HepG2 (cell line): ENCODE results near the gene NBR1. TPM values are rescaled to one million over a fixed set of nuclear protein-coding genes. Genes with fewer than 3 reads are reported as not detected.
A peak's percentile ranks its signal among the peaks of the same experiment; 100 is the strongest.

ENCODE experiments used
- EHMT2 ChIP-seq: fragments of 200-600 bp; sonication (generic); IDR thresholded peaks from 2 replicates; pipeline ENCODE4 v1.7.0; 2017; ENCODE audit warnings: antibody characterized with exemption, low read depth, low read length, borderline replicate concordance
- ELF3 ChIP-seq: IDR thresholded peaks from 2 replicates; pipeline ENCODE4 v1.6.1; 2016; ENCODE audit warnings: missing genetic modification reagents, missing compliant biosample characterization
- EP300 ChIP-seq, 3 experiments: sonication (generic) in 1 of 3; formaldehyde crosslinking in 1 of 3; IDR thresholded peaks; 2 replicates each; pipeline versions ENCODE4 v1.5.1 to v1.6.1; 2011 to 2020; ENCODE audit warnings: low read depth in 2 of 3, low read length in 2 of 3, borderline replicate concordance in 1 of 3, improper control_type of control experiment in 1 of 3, mild to moderate bottlenecking in 1 of 3, missing genetic modification reagents in 1 of 3, moderate library complexity in 1 of 3
- ERF ChIP-seq: IDR thresholded peaks from 2 replicates; pipeline ENCODE4 v1.6.1; 2018; ENCODE audit warnings: missing biosample characterization, missing genetic modification reagents
- GABPA ChIP-seq, 2 experiments: IDR thresholded peaks; 2 replicates each; pipeline ENCODE4 v1.6.1; 2011 to 2016; ENCODE audit warnings: low read depth in 2 of 2, low read length in 1 of 2, missing biosample characterization in 1 of 2, missing genetic modification characterization in 1 of 2
- THAP11 ChIP-seq: IDR thresholded peaks from 2 replicates; pipeline ENCODE4 v1.6.1; 2016; ENCODE audit warnings: missing biosample characterization, missing genetic modification reagents
- ZBTB20 ChIP-seq: sonication (generic); formaldehyde crosslinking; IDR thresholded peaks from 2 replicates; pipeline ENCODE4 v1.8.1; 2023; ENCODE audit warnings: missing genetic modification reagents, low read depth, mild to moderate bottlenecking, borderline replicate concordance
- ZC3H13 ChIP-seq: sonication (generic); formaldehyde crosslinking; IDR thresholded peaks from 2 replicates; pipeline ENCODE4 v1.8.1; 2023; ENCODE audit warnings: mild to moderate bottlenecking, missing genetic modification reagents, moderate library complexity
- ZNF562 ChIP-seq: sonication (generic); formaldehyde crosslinking; IDR thresholded peaks from 2 replicates; pipeline ENCODE4 v1.8.0; 2022; ENCODE audit warnings: missing genetic modification reagents, borderline replicate concordance
- ZSCAN31 ChIP-seq: sonication (generic); formaldehyde crosslinking; IDR thresholded peaks from 2 replicates; pipeline ENCODE4 v1.5.0; 2020; ENCODE audit warnings: low read depth, mild to moderate bottlenecking, missing genetic modification reagents
- polyA plus RNA-seq, 8 experiments: library from polyadenylated mRNA; depleted of rRNA in 3 of 8; stranded (reverse) in 7 of 8; unstranded in 1 of 8; fragments of >200 nt; fragmentation: Illumina TruSeq in 4 of 8; extraction: Trizol in 4 of 8; gene quantifications; 2 replicates each; pipeline versions ENCODE4 v1.2.1 to v1.2.3, GENCODE V29; 2011 to 2016; ENCODE audit warnings: low read depth in 4 of 8, missing spikeins in 1 of 8, mixed read lengths in 1 of 8; ENCODE audit not compliant: insufficient read depth in 1 of 8
- total RNA-seq, 5 experiments: library from RNA; depleted of rRNA; stranded (reverse); fragments of >200 nt; fragmentation: Illumina TruSeq; extraction: Trizol; gene quantifications; 2 replicates each; pipeline ENCODE4 v1.2.3, GENCODE V29; 2016; ENCODE audit warnings: low read depth in 1 of 5
- TF ChIP-seq, protein P1 (sequence below), 2 experiments: fragments of 450-650 bp in 1 of 2; sonication (generic) in 1 of 2; formaldehyde crosslinking in 1 of 2; IDR thresholded peaks; 2 replicates each; pipeline versions ENCODE4 v1.6.1 to v1.8.0; 2016 to 2022; ENCODE audit warnings: antibody characterized with exemption in 1 of 2, mild to moderate bottlenecking in 1 of 2, missing genetic modification reagents in 1 of 2
- TF ChIP-seq, protein P2 (sequence below): IDR thresholded peaks from 2 replicates; pipeline ENCODE4 v1.4.0; 2020; ENCODE audit warnings: mild to moderate bottlenecking, missing genetic modification reagents
- TF ChIP-seq, protein P3 (sequence below): sonication (generic); IDR thresholded peaks from 2 replicates; pipeline ENCODE4 v1.6.1; 2016; ENCODE audit warnings: low read depth, borderline replicate concordance

Gene NBR1
- total and polyA plus RNA-seq, 2 of the 13 experiments (the other 11 are each of a cell fraction or from before 2014, with no cell fraction given), result 51.7 to 121 TPM

DNA sequence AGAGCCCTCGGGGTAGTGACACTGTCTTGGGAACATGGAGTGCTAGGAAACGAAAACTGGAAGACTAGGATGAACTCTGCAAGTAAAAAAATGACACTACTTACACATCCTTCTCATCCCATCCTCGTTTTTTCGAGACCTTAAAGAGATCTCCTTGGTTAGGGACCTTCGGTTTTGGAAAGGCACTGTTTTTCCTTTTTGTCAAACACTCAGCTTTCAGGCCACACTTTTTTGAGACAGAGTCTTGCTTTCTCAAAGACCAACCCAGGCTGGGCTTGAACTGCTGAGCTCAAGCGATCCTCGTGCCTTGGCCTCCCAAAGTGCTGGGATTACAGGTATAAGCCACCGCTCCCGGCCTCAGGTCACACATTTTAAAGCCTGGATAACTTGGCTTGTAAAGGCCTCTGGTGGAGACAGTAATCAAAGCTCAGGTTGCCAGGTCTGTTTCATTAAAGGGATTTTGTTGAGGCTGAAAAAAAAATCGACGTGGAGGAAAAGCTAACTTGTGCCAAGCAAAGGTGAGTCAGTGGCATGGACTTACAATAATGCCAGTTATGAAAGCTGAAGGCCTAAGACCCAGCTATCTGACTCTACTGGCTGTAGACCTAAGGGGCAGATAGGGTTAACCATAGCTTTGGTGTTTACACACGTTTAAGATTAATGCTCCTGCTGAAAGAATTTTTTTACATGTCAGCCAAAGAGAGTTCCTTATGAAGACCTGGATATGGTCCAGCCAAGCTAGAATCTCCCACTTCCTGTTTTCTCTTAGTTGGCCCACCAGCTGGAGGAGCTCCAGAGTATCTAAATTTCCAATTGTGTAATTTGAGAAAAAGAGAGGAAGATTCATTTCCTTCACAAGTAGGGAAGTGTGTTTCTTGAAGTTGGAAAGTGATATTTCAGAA is 823 bp downstream of the NBR1 start (continued):
- TF ChIP-seq ZSCAN31 (CRISPR knock-in tag) (peak; percentile 10; the same call in 1 of the 2 replicates), THAP11 (CRISPR knock-in tag) (peak; percentile 32; the same call in 1 of the 2 replicates), EHMT2 (no peak), ZNF562 (CRISPR knock-in tag) (no peak), GABPA (IDR thresholded peaks at IDR 0.05; ENCODE audit: low read depth, low read length) (no peak), GABPA (CRISPR knock-in tag; IDR thresholded peaks at IDR 0.05; ENCODE audit: low read depth) (peak; percentile 71), ERF (peak; percentile 42; the same call in 1 of the 2 replicates), ZBTB20 (CRISPR knock-in tag) (no peak), ELF3 (CRISPR knock-in tag) (peak; percentile 88), EP300 (IDR thresholded peaks at IDR 0.05; ENCODE audit: low read depth in 2 of 2, low read length in 2 of 2) (no peak), EP300 (CRISPR knock-in tag; IDR thresholded peaks at IDR 0.05; ENCODE audit: borderline replicate concordance) (no peak), ZC3H13 (no peak)
- TF ChIP-seq, protein P1, sequence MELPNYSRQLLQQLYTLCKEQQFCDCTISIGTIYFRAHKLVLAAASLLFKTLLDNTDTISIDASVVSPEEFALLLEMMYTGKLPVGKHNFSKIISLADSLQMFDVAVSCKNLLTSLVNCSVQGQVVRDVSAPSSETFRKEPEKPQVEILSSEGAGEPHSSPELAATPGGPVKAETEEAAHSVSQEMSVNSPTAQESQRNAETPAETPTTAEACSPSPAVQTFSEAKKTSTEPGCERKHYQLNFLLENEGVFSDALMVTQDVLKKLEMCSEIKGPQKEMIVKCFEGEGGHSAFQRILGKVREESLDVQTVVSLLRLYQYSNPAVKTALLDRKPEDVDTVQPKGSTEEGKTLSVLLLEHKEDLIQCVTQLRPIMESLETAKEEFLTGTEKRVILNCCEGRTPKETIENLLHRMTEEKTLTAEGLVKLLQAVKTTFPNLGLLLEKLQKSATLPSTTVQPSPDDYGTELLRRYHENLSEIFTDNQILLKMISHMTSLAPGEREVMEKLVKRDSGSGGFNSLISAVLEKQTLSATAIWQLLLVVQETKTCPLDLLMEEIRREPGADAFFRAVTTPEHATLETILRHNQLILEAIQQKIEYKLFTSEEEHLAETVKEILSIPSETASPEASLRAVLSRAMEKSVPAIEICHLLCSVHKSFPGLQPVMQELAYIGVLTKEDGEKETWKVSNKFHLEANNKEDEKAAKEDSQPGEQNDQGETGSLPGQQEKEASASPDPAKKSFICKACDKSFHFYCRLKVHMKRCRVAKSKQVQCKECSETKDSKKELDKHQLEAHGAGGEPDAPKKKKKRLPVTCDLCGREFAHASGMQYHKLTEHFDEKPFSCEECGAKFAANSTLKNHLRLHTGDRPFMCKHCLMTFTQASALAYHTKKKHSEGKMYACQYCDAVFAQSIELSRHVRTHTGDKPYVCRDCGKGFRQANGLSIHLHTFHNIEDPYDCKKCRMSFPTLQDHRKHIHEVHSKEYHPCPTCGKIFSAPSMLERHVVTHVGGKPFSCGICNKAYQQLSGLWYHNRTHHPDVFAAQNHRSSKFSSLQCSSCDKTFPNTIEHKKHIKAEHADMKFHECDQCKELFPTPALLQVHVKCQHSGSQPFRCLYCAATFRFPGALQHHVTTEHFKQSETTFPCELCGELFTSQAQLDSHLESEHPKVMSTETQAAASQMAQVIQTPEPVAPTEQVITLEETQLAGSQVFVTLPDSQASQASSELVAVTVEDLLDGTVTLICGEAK (IDR thresholded peaks at IDR 0.05), result no peak
- TF ChIP-seq, protein P1 (CRISPR knock-in tag; IDR thresholded peaks at IDR 0.05), result no peak
- TF ChIP-seq, protein P2, sequence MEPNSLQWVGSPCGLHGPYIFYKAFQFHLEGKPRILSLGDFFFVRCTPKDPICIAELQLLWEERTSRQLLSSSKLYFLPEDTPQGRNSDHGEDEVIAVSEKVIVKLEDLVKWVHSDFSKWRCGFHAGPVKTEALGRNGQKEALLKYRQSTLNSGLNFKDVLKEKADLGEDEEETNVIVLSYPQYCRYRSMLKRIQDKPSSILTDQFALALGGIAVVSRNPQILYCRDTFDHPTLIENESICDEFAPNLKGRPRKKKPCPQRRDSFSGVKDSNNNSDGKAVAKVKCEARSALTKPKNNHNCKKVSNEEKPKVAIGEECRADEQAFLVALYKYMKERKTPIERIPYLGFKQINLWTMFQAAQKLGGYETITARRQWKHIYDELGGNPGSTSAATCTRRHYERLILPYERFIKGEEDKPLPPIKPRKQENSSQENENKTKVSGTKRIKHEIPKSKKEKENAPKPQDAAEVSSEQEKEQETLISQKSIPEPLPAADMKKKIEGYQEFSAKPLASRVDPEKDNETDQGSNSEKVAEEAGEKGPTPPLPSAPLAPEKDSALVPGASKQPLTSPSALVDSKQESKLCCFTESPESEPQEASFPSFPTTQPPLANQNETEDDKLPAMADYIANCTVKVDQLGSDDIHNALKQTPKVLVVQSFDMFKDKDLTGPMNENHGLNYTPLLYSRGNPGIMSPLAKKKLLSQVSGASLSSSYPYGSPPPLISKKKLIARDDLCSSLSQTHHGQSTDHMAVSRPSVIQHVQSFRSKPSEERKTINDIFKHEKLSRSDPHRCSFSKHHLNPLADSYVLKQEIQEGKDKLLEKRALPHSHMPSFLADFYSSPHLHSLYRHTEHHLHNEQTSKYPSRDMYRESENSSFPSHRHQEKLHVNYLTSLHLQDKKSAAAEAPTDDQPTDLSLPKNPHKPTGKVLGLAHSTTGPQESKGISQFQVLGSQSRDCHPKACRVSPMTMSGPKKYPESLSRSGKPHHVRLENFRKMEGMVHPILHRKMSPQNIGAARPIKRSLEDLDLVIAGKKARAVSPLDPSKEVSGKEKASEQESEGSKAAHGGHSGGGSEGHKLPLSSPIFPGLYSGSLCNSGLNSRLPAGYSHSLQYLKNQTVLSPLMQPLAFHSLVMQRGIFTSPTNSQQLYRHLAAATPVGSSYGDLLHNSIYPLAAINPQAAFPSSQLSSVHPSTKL (CRISPR knock-in tag), result peak; percentile 49; the same call in 1 of the 2 replicates
- TF ChIP-seq, protein P3, sequence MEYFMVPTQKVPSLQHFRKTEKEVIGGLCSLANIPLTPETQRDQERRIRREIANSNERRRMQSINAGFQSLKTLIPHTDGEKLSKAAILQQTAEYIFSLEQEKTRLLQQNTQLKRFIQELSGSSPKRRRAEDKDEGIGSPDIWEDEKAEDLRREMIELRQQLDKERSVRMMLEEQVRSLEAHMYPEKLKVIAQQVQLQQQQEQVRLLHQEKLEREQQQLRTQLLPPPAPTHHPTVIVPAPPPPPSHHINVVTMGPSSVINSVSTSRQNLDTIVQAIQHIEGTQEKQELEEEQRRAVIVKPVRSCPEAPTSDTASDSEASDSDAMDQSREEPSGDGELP, result peak; percentile 76
